Tibial nerve (tissue), 4 donors: ENCODE results near the gene PDE1C. TPM values are rescaled to one million over a fixed set of nuclear protein-coding genes. Genes with fewer than 3 reads are reported as not detected.

ENCODE experiments used
- DNase-seq, 2 donors: peaks; one replicate each; pipeline ENCODE4 v3.0.0-alpha.2; 2019; ENCODE audit warnings: low spot score in 2 of 2
- H3K27ac ChIP-seq, 4 donors: fragments of 200-600 bp; sonication (generic) in 3 of 4; one replicate each; pipeline ENCODE4 v1.5.1; 2017 to 2019; ENCODE audit warnings: mild to moderate bottlenecking in 1 of 4
- H3K27me3 ChIP-seq, 2 donors: fragments of 200-600 bp; sonication (generic) in 1 of 2; one replicate each; pipeline versions ENCODE4 v1.5.1 to v1.6.0; 2017 to 2019
- H3K36me3 ChIP-seq, 3 donors: fragments of 200-600 bp; sonication (generic); one replicate each; pipeline ENCODE4 v1.5.1; 2018 to 2019
- H3K4me1 ChIP-seq, 4 donors: fragments of 200-600 bp; sonication (generic) in 3 of 4; one replicate each; pipeline ENCODE4 v1.5.1; 2017 to 2019
- H3K4me3 ChIP-seq, 4 donors: fragments of 200-600 bp; sonication (generic) in 3 of 4; one replicate each; pipeline ENCODE4 v1.5.1; 2017 to 2019; ENCODE audit warnings: mild to moderate bottlenecking in 1 of 4, moderate library complexity in 1 of 4
- H3K9me3 ChIP-seq, 4 donors: fragments of 200-600 bp; sonication (generic) in 3 of 4; one replicate each; pipeline ENCODE4 v1.5.1; 2017 to 2019
- CTCF ChIP-seq, 5 experiments: fragments of 200-600 bp in 3 of 5; fragments of 450-650 bp in 2 of 5; sonication (generic) in 3 of 5; IDR thresholded peaks; one replicate each; pipeline ENCODE4 v1.5.1; 2016 to 2019; ENCODE audit warnings: antibody characterized with exemption in 5 of 5, mild to moderate bottlenecking in 3 of 5, moderate library complexity in 2 of 5
- EP300 ChIP-seq, 2 donors: sonication (generic); formaldehyde crosslinking; IDR thresholded peaks; one replicate each; pipeline ENCODE4 v1.6.1; 2017; ENCODE audit warnings: antibody characterized with exemption in 2 of 2, mild to moderate bottlenecking in 1 of 2
- POLR2A ChIP-seq, 2 donors: fragments of 450-650 bp; IDR thresholded peaks; one replicate each; pipeline ENCODE4 v1.6.1; 2017; ENCODE audit warnings: antibody characterized with exemption in 2 of 2, mild to moderate bottlenecking in 2 of 2, moderate library complexity in 2 of 2
- WGBS, 2 donors: methylation state at CpG; one replicate each; pipeline ENCODE4 v1.1.5; 2018; 5-methylcytosine and 5-hydroxymethylcytosine counted together
- total RNA-seq, 4 donors: library from RNA; depleted of rRNA; stranded (reverse); fragments of >200 nt; gene quantifications; one replicate each; pipeline ENCODE4 v1.1.0, GENCODE V29; 2016

The PDE1C gene
- total RNA-seq, 4 donors from 2014 or later: 10.6 to 31.8 (median 20.7) TPM

DNA sequence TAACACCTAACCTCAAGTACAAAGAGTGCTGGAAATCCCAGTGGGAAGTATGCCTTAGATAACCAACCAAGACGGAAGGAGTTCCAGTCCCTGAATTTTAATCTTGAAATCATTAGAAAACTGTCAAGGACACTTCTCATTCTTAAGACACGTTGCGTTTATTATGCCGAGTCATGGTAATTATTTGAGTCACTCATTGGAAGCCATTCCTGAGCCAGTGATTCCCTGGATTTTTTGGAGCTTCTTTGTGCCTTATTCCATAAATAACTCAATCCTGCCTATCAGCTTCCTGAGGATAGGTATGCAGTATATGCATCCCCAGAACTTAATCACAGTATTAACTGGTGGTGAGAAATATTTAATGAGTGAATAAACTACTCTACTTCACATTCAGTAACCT lies 305.7 kb downstream of the PDE1C start:
- Histone ChIP-seq H3K36me3 (no peaks in the 10 kb centered on the region), H3K4me1 (no peaks in the 10 kb centered on the region), H3K27me3 (no peaks in the 10 kb centered on the region), H3K9me3 (no peaks in the 10 kb centered on the region), H3K27ac (no peak overlapping the region), H3K4me3 (no peak overlapping the region)
- DNase-seq: no peak
- WGBS, 2 donors: 85 to 93% methylated on average over 4 of the region's 4 CpGs
- TF ChIP-seq POLR2A (IDR thresholded peaks at IDR 0.05): no peak
- no peak for TF ChIP-seq CTCF (IDR thresholded peaks at IDR 0.05)
- no peak for TF ChIP-seq EP300 (IDR thresholded peaks at IDR 0.05)

- WGBS, 2 donors: 7 to 17% methylated on average over 2 of the region's 2 CpGs
- no peaks in the 10 kb centered on the region for H3K36me3 ChIP-seq
These were observed 306.7 kb downstream of the PDE1C start for GRCh38 chr7:31763548-31763947.

DNA sequence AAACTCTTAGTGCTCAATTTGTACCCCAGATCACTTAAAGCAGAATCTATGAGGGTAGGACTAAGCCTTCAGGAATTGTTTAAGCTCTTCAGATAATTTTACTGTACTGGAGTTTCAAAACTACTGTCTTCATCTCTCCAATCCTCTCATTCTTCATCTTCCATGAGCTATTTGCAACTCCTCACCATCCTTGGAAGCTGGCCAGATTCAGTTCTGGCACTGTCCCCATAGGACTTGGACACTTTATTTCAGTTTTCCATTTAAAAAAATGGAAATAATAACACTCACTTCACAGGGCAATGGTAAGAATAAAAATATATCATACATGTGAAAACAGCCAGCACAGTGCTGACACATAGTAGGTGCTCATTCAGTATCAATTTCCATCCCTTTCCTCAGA lies 308.6 kb downstream of the PDE1C start:
- DNase-seq: peak in 1 of 2 donors; percentile 30
- no peaks in the 10 kb centered on the region for H3K36me3 ChIP-seq
- no peak overlapping the region for H3K27ac ChIP-seq
- no peaks in the 10 kb centered on the region for H3K9me3 ChIP-seq
- H3K27me3 ChIP-seq: no peaks in the 10 kb centered on the region
- TF ChIP-seq CTCF (IDR thresholded peaks at IDR 0.05) (no peak), POLR2A (IDR thresholded peaks at IDR 0.05) (no peak)
- no peak overlapping the region for H3K4me3 ChIP-seq
- H3K4me1 ChIP-seq: no peaks in the 10 kb centered on the region

More at GRCh38 chr7:31763548-31763947, 306.7 kb downstream of the PDE1C start:
- H3K9me3 ChIP-seq: no peaks in the 10 kb centered on the region
- H3K27me3 ChIP-seq: no peaks in the 10 kb centered on the region
- DNase-seq: no peak
- no peak overlapping the region for H3K4me3 ChIP-seq
- TF ChIP-seq POLR2A (IDR thresholded peaks at IDR 0.05): no peak
- TF ChIP-seq CTCF (IDR thresholded peaks at IDR 0.05): no peak
- no peak for TF ChIP-seq EP300 (IDR thresholded peaks at IDR 0.05)
- no peaks in the 10 kb centered on the region for H3K4me1 ChIP-seq
- no peak overlapping the region for H3K27ac ChIP-seq

- H3K27ac ChIP-seq: no peak overlapping the region
- no peaks in the 10 kb centered on the region for H3K4me1 ChIP-seq
- no peaks in the 10 kb centered on the region for H3K9me3 ChIP-seq
- WGBS, 2 donors: 47 to 59% methylated on average over 3 of the region's 3 CpGs
- H3K36me3 ChIP-seq: no peaks in the 10 kb centered on the region
- no peaks in the 10 kb centered on the region for H3K27me3 ChIP-seq
- H3K4me3 ChIP-seq: no peak overlapping the region
- TF ChIP-seq POLR2A (IDR thresholded peaks at IDR 0.05): no peak
- TF ChIP-seq EP300 (IDR thresholded peaks at IDR 0.05): no peak
- TF ChIP-seq CTCF (IDR thresholded peaks at IDR 0.05): no peak
- no peak for DNase-seq
These were observed 311.5 kb downstream of the PDE1C start for GRCh38 chr7:31758755-31759154.

- Histone ChIP-seq H3K4me1 (no peaks in the 10 kb centered on the region), H3K27me3 (no peaks in the 10 kb centered on the region), H3K4me3 (no peak overlapping the region), H3K27ac (no peak overlapping the region), H3K36me3 (no peaks in the 10 kb centered on the region), H3K9me3 (no peaks in the 10 kb centered on the region)
- TF ChIP-seq POLR2A (IDR thresholded peaks at IDR 0.05): no peak
- TF ChIP-seq EP300 (IDR thresholded peaks at IDR 0.05): no peak
- no peak for TF ChIP-seq CTCF (IDR thresholded peaks at IDR 0.05)
- WGBS, 2 donors: 70 to 75% methylated on average over 4 of the region's 4 CpGs
- DNase-seq: no peak
These were observed 318.5 kb downstream of the PDE1C start for GRCh38 chr7:31751726-31752125.
